Mesendoderm (in vitro differentiated cells): Measurements from ENCODE around the gene SYP.

Experiments used
- DNase-seq: peaks from one replicate; pipeline ENCODE4 v3.0.0; 2013
- H2AK5ac ChIP-seq: 2 replicates; pipeline ENCODE4 v1.6.1; 2013; ENCODE audit warnings: low read length, inconsistent platforms
- H2BK120ac ChIP-seq: 2 replicates; pipeline ENCODE4 v1.6.1; 2013; ENCODE audit warnings: low read depth, mild to moderate bottlenecking, low read length, moderate library complexity, mixed read lengths
- H2BK15ac ChIP-seq: replicated peaks from 2 replicates; pipeline ENCODE4 v1.6.1; 2013; ENCODE audit warnings: low read depth, mild to moderate bottlenecking, moderate library complexity
- H2BK5ac ChIP-seq: 2 replicates; pipeline ENCODE4 v1.6.1; 2013; ENCODE audit warnings: low read length, inconsistent platforms
- H3K18ac ChIP-seq: 2 replicates; pipeline ENCODE4 v1.6.1; 2013; ENCODE audit warnings: mild to moderate bottlenecking, low read length, mixed read lengths
- H3K23ac ChIP-seq: one replicate; pipeline ENCODE4 v1.6.1; 2013; ENCODE audit warnings: low read length
- H3K27ac ChIP-seq: 2 replicates; pipeline ENCODE4 v1.5.1; 2013; ENCODE audit warnings: low read depth, mild to moderate bottlenecking, inconsistent platforms, low read length, moderate library complexity
- H3K27me3 ChIP-seq: 2 replicates; pipeline ENCODE4 v1.6.1; 2013; ENCODE audit warnings: low read length, control low read depth, mild to moderate bottlenecking, inconsistent platforms; ENCODE audit not compliant: insufficient read depth, poor library complexity
- H3K36me3 ChIP-seq: 2 replicates; pipeline ENCODE4 v1.6.1; 2013; ENCODE audit warnings: low read length, inconsistent platforms; ENCODE audit not compliant: control insufficient read depth, insufficient read depth
- H3K4ac ChIP-seq: one replicate; pipeline ENCODE4 v1.6.1; 2013; ENCODE audit warnings: low read depth, mild to moderate bottlenecking, low read length, moderate library complexity
- H3K4me1 ChIP-seq: 2 replicates; pipeline ENCODE4 v1.6.1; 2013; ENCODE audit warnings: low read depth, low read length, inconsistent platforms; ENCODE audit not compliant: control insufficient read depth
- H3K4me2 ChIP-seq: 2 replicates; pipeline ENCODE4 v1.6.1; 2013; ENCODE audit warnings: low read length
- H3K4me3 ChIP-seq: 2 replicates; pipeline ENCODE4 v1.5.1; 2013; ENCODE audit warnings: mild to moderate bottlenecking, low read length
- H3K56ac ChIP-seq: one replicate; pipeline ENCODE4 v1.6.1; 2013; ENCODE audit warnings: low read length
- H3K79me1 ChIP-seq: 2 replicates; pipeline ENCODE4 v1.6.1; 2013; ENCODE audit warnings: low read length, inconsistent platforms
- H3K79me2 ChIP-seq: 2 replicates; pipeline ENCODE4 v1.6.1; 2013; ENCODE audit warnings: mild to moderate bottlenecking, low read length; ENCODE audit not compliant: control insufficient read depth, insufficient read depth
- H3K9ac ChIP-seq: 2 replicates; pipeline ENCODE4 v1.6.1; 2013; ENCODE audit warnings: low read length, inconsistent platforms
- H4K5ac ChIP-seq: one replicate; pipeline ENCODE4 v1.6.1; 2013; ENCODE audit warnings: low read length
- H4K8ac ChIP-seq: one replicate; pipeline ENCODE4 v1.6.1; 2013; ENCODE audit warnings: low read depth, mild to moderate bottlenecking, control low read depth, low read length, moderate library complexity
- WGBS: extraction: QIAGEN DNeasy Blood & Tissue Kit; methylation state at CpG from one replicate; pipeline ENCODE4 v1.1.7; 2013; ENCODE audit warnings: low lambda C conversion rate, missing lambda C conversion rate; ENCODE audit not compliant: insufficient coverage; ENCODE audit errors: extremely low coverage; 5-methylcytosine and 5-hydroxymethylcytosine counted together

SYP gene

GRCh38 chrX:49179358-49179757 is 20.6 kb downstream of the SYP start:
- H4K8ac ChIP-seq, result no peak overlapping the region
- H3K18ac ChIP-seq, result no peak overlapping the region
- H3K23ac ChIP-seq, result no peak overlapping the region
- no peak overlapping the region for H4K5ac ChIP-seq
- H2AK5ac ChIP-seq, result no peak overlapping the region
- DNase-seq, result no peak
- H3K27ac ChIP-seq, result no peak overlapping the region
- no peaks in the 10 kb centered on the region for H3K79me1 ChIP-seq
- H2BK5ac ChIP-seq, result no peak overlapping the region
- no peak overlapping the region for H2BK15ac ChIP-seq
- WGBS, result no CpG with 5 or more reads among the region's 2 CpGs
- H3K56ac ChIP-seq, result no peak overlapping the region
- no peak overlapping the region for H3K9ac ChIP-seq
- no peaks in the 10 kb centered on the region for H3K27me3 ChIP-seq
- no peak overlapping the region for H3K4me2 ChIP-seq
- H3K79me2 ChIP-seq, result no peaks in the 10 kb centered on the region
- H3K4me3 ChIP-seq, result no peak overlapping the region
- H3K36me3 ChIP-seq, result no peaks in the 10 kb centered on the region
- H3K4me1 ChIP-seq, result no peaks in the 10 kb centered on the region
- no peak overlapping the region for H2BK120ac ChIP-seq
- no peak overlapping the region for H3K4ac ChIP-seq

GRCh38 chrX:49178537-49178936 is 21.5 kb downstream of the SYP start:
- Histone ChIP-seq H3K27me3 (no peaks in the 10 kb centered on the region), H3K4me1 (no peaks in the 10 kb centered on the region), H2AK5ac (no peak overlapping the region), H3K18ac (no peak overlapping the region), H3K4me2 (no peak overlapping the region), H3K27ac (no peak overlapping the region), H3K4me3 (no peak overlapping the region), H3K79me1 (no peaks in the 10 kb centered on the region), H3K79me2 (no peaks in the 10 kb centered on the region), H4K8ac (no peak overlapping the region), H3K56ac (no peak overlapping the region), H2BK15ac (no peak overlapping the region), H3K9ac (no peak overlapping the region), H2BK120ac (no peak overlapping the region), H3K4ac (no peak overlapping the region), H3K36me3 (no peaks in the 10 kb centered on the region), H3K23ac (no peak overlapping the region), H4K5ac (no peak overlapping the region), H2BK5ac (no peak overlapping the region)
- no peak for DNase-seq
- no CpG with 5 or more reads among the region's 3 CpGs for WGBS

- Histone ChIP-seq H3K4me3 (no peak overlapping the region), H4K5ac (no peak overlapping the region), H3K9ac (no peak overlapping the region), H3K4ac (no peak overlapping the region), H2AK5ac (no peak overlapping the region), H3K18ac (no peak overlapping the region), H3K23ac (no peak overlapping the region), H3K56ac (no peak overlapping the region), H2BK5ac (no peak overlapping the region), H3K79me2 (no peaks in the 10 kb centered on the region), H3K4me2 (no peak overlapping the region), H2BK15ac (no peak overlapping the region), H2BK120ac (no peak overlapping the region), H3K36me3 (no peaks in the 10 kb centered on the region), H3K27ac (no peak overlapping the region), H3K79me1 (no peaks in the 10 kb centered on the region), H4K8ac (no peak overlapping the region), H3K27me3 (no peaks in the 10 kb centered on the region), H3K4me1 (no peaks in the 10 kb centered on the region)
- no CpG with 5 or more reads among the region's 23 CpGs for WGBS
- DNase-seq, result no peak
Measured at GRCh38 chrX:49177873-49178480, 22.0 kb downstream of the SYP start.

GRCh38 chrX:49177338-49177833 is 22.6 kb downstream of the SYP start:
- no peak overlapping the region for H4K8ac ChIP-seq
- H2BK5ac ChIP-seq, result no peak overlapping the region
- no peak for DNase-seq
- no peaks in the 10 kb centered on the region for H3K79me2 ChIP-seq
- H3K27ac ChIP-seq, result no peak overlapping the region
- H3K4me2 ChIP-seq, result no peak overlapping the region
- WGBS, result no CpG with 5 or more reads among the region's 4 CpGs
- no peak overlapping the region for H3K23ac ChIP-seq
- H3K4me1 ChIP-seq, result no peaks in the 10 kb centered on the region
- no peaks in the 10 kb centered on the region for H3K79me1 ChIP-seq
- no peak overlapping the region for H3K9ac ChIP-seq
- H2BK15ac ChIP-seq, result no peak overlapping the region
- H4K5ac ChIP-seq, result no peak overlapping the region
- H3K4me3 ChIP-seq, result no peak overlapping the region
- H3K18ac ChIP-seq, result no peak overlapping the region
- H3K27me3 ChIP-seq, result no peaks in the 10 kb centered on the region
- no peaks in the 10 kb centered on the region for H3K36me3 ChIP-seq
- no peak overlapping the region for H3K56ac ChIP-seq
- no peak overlapping the region for H2AK5ac ChIP-seq
- H3K4ac ChIP-seq, result no peak overlapping the region
- H2BK120ac ChIP-seq, result no peak overlapping the region

GRCh38 chrX:49176421-49177326 is 23.3 kb downstream of the SYP start:
- Histone ChIP-seq H2BK120ac (no peak overlapping the region), H3K23ac (no peak overlapping the region), H3K79me2 (no peaks in the 10 kb centered on the region), H3K56ac (no peak overlapping the region), H3K79me1 (no peaks in the 10 kb centered on the region), H3K27ac (no peak overlapping the region), H3K4ac (no peak overlapping the region), H2AK5ac (no peak overlapping the region), H4K8ac (no peak overlapping the region), H3K18ac (no peak overlapping the region), H2BK15ac (no peak overlapping the region), H3K36me3 (no peaks in the 10 kb centered on the region), H3K9ac (no peak overlapping the region), H4K5ac (no peak overlapping the region), H3K4me2 (no peak overlapping the region), H3K4me3 (no peak overlapping the region), H2BK5ac (no peak overlapping the region), H3K27me3 (no peaks in the 10 kb centered on the region), H3K4me1 (no peaks in the 10 kb centered on the region)
- no peak for DNase-seq
- WGBS, result no CpG with 5 or more reads among the region's 27 CpGs
